ENCODE measurements around the gene KCNIP4. TPM values are rescaled to one million over a fixed set of nuclear protein-coding genes. Genes with fewer than 3 reads are reported as not detected.

Gene KCNIP4
- total and polyA plus RNA-seq, 10 donors, result not detected

DNA sequence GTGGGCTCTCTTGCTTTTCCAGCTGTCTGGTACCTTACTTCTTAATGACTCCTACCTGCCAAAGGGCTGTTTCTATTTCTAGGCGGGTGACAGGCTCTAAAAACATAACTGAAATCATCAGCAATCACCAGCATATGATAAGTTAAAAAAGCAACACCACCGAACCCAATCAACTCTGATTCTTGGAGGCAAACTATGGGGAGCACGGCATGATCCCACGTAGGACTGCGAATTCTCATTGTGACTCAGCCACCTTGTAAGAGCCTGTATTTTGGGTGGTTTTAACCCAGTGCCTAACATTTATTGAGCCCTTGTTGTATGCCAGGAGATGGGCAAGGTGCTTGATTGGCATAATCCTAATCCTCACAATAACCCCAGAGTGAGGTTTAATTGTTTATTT, 1091.5 kb downstream of the KCNIP4 start:
- no peak for TF ChIP-seq POLR2AphosphoS5 (IDR thresholded peaks at IDR 0.05)
- TF ChIP-seq, protein P1, sequence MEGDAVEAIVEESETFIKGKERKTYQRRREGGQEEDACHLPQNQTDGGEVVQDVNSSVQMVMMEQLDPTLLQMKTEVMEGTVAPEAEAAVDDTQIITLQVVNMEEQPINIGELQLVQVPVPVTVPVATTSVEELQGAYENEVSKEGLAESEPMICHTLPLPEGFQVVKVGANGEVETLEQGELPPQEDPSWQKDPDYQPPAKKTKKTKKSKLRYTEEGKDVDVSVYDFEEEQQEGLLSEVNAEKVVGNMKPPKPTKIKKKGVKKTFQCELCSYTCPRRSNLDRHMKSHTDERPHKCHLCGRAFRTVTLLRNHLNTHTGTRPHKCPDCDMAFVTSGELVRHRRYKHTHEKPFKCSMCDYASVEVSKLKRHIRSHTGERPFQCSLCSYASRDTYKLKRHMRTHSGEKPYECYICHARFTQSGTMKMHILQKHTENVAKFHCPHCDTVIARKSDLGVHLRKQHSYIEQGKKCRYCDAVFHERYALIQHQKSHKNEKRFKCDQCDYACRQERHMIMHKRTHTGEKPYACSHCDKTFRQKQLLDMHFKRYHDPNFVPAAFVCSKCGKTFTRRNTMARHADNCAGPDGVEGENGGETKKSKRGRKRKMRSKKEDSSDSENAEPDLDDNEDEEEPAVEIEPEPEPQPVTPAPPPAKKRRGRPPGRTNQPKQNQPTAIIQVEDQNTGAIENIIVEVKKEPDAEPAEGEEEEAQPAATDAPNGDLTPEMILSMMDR (IDR thresholded peaks at IDR 0.05 in 8 of 11, conservative IDR thresholded peaks at IDR 0.05 in 3 of 11), result no peak
- no peak for TF ChIP-seq POLR2A (IDR thresholded peaks at IDR 0.05)

DNA sequence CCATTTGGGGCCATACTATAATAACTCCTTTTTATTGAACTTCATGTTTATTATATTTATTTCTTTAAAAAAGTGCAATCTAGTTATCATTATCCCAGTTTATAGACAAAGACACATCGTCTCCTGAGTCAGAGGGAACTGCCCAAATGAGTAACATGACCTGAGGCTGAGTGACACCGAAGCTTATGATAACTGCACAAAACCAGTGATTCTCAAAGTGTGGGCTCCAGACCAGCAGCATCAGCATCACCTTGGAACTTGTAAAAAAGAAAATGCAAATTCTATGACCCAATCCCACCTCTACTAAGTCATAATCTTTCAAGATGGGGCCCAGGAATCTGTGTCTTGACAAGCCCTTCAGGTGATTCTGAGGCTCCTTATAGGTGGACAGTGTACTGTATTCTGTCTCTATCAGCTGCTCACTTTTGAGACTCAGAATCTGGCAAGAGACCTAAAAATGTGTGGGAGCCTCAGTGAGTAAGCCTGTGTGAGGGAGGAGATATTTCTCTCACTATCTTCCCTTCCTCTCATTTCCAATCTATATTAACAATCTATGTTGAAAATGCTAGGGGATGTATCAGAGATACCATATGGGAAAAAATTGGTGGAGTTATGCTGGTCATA, 1101.3 kb downstream of the KCNIP4 start:
- no peak overlapping the region for H3K4me3 ChIP-seq
- H3K4me1 ChIP-seq, result no peaks in the 10 kb centered on the region
- intact Hi-C loops (cut with DNase I; ENCODE audit: low total_unique reads), result no loop called here
- no peak for TF ChIP-seq POLR2AphosphoS5 (IDR thresholded peaks at IDR 0.05)
- no peak for TF ChIP-seq POLR2A (IDR thresholded peaks at IDR 0.05)
- TF ChIP-seq, protein P1 (IDR thresholded peaks at IDR 0.05 in 8 of 11, conservative IDR thresholded peaks at IDR 0.05 in 3 of 11), result no peak
- no peaks in the 10 kb centered on the region for H3K36me3 ChIP-seq
- WGBS, 5 donors, result 30 to 80% (median 37%) methylated on average over 2 of the region's 2 CpGs
- H3K9me3 ChIP-seq, result peaks cover 0 to 20% (median 3%) of the 10 kb centered on the region in 8 donors
- H3K27ac ChIP-seq, result no peak overlapping the region
- H3K27me3 ChIP-seq (replicated peaks in 1 of 7), result no peaks in the 10 kb centered on the region
- no peak for DNase-seq

More for the DNA sequence above, 1091.5 kb downstream of the KCNIP4 start:
- H3K4me3 ChIP-seq, result no peak overlapping the region
- 69 to 92% (median 83%) methylated on average over 5 of the region's 5 CpGs for WGBS, 5 donors
- intact Hi-C loops (cut with DNase I; ENCODE audit: low total_unique reads), result no loop called here
- no peaks in the 10 kb centered on the region for H3K36me3 ChIP-seq
- no peak for DNase-seq
- no peaks in the 10 kb centered on the region for H3K4me1 ChIP-seq
- no peaks in the 10 kb centered on the region for H3K27me3 ChIP-seq (replicated peaks in 1 of 7)
- H3K27ac ChIP-seq, result no peak overlapping the region
- H3K9me3 ChIP-seq, result peaks cover 0 to 15% (median 6%) of the 10 kb centered on the region in 8 donors

DNA sequence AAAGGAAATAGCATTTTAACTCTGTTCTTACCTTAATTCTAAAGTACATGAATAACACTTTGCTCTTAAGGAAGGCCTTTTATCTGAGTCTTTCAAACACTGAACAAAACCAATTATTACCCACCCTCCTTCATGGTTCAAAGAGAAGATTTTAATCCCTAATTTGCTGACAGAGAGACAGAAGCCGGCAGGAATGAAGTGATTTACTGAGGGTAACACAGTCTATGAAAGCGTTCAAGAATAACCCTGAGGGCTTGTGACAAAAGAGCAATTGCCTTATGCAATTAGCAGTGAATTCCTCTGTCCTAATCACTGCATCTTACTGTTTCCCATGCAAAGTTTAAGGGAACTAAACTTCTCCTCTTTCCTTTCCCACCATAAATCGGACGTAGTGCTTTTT, 1104.3 kb downstream of the KCNIP4 start:
- Histone ChIP-seq H3K27ac (no peak overlapping the region), H3K4me3 (no peak overlapping the region), H3K36me3 (no peaks in the 10 kb centered on the region), H3K9me3 (no peaks in the 10 kb centered on the region), H3K4me1 (no peaks in the 10 kb centered on the region), H3K27me3 (replicated peaks in 1 of 7) (no peaks in the 10 kb centered on the region)
- intact Hi-C loops (cut with DNase I; ENCODE audit: low total_unique reads), result no loop called here
- WGBS, 5 donors, result 64 to 79% (median 78%) methylated on average over 4 of the region's 4 CpGs
- TF ChIP-seq POLR2AphosphoS5 (IDR thresholded peaks at IDR 0.05), result no peak
- TF ChIP-seq POLR2A (IDR thresholded peaks at IDR 0.05), result no peak
- TF ChIP-seq, protein P1 (IDR thresholded peaks at IDR 0.05 in 8 of 11, conservative IDR thresholded peaks at IDR 0.05 in 3 of 11), result no peak
- no peak for DNase-seq

DNA sequence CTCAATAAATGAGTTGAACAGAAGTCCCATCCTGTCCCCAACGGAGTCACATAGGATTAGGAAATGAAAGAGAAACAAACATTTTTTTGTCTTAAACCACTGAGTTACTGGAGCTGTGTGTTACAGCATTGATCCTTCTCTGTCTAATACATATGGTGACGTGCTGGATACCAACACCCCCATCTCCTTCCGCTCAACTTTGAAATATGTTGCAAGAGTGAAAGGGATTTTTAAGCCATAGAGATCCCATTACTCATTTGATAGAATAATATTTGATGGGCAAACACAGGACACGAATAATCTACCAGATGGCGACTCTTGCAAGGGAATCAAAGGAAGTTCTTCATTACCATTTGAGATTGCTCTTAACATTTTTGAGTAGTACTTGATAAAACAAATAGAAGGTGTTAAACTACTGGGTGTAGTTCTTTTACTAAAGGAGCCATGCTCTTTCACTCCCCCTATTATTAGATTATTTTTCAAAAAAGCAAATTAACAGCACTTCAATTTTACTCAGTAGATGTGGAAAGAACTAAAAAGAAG, 1107.9 kb downstream of the KCNIP4 start:
- 72 to 91% (median 78%) methylated on average over 5 of the region's 5 CpGs for WGBS, 5 donors
- TF ChIP-seq, protein P1 (IDR thresholded peaks at IDR 0.05 in 8 of 11, conservative IDR thresholded peaks at IDR 0.05 in 3 of 11), result no peak
- TF ChIP-seq POLR2A (IDR thresholded peaks at IDR 0.05), result no peak

More for the DNA sequence above, 1107.9 kb downstream of the KCNIP4 start:
- no peak for DNase-seq
- H3K27me3 ChIP-seq (replicated peaks in 1 of 7), result no peaks in the 10 kb centered on the region
- no peak overlapping the region for H3K27ac ChIP-seq
- H3K4me3 ChIP-seq, result no peak overlapping the region
- intact Hi-C loops (cut with DNase I; ENCODE audit: low total_unique reads), result no loop called here
- H3K9me3 ChIP-seq, result no peaks in the 10 kb centered on the region
- H3K36me3 ChIP-seq, result no peaks in the 10 kb centered on the region
- H3K4me1 ChIP-seq, result no peaks in the 10 kb centered on the region
